AG10803 (cell line): ENCODE data around the gene NFILZ.

Experiments used
- DNase-seq: peaks from one replicate; pipeline ENCODE4 v3.0.0; 2010; ENCODE audit warnings: low read depth
- H3K4me3 ChIP-seq: 2 replicates; pipeline ENCODE4 v1.5.1; 2011; ENCODE audit warnings: mild to moderate bottlenecking, low read length, control low read depth
- TF ChIP-seq, protein P1 (sequence below): conservative IDR thresholded peaks from 2 replicates; pipeline ENCODE4 v1.5.1; 2011; ENCODE audit warnings: mild to moderate bottlenecking, low read length, control low read depth, inconsistent platforms

The NFILZ gene

DNA sequence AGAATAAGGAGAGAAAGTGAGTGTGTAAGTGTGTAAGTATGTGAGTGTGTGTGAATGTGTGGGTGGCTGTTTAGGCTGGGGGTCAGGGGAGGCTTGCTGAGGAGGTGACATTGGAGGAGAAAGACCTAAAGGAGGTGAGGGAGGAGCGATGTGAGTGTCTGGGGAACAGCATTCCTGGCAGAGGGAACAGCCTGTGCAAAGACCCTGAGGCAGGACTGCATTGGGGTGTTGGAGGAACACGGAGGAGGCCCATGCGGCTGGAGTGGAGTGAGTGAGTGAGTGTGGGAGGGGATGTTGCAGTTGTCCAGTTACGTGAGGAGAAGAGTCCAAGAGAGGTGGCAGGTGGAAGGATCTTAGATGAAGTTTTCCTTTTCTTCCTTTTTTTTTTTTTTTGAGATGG, 31.8 kb downstream of the NFILZ start:
- H3K4me3 ChIP-seq = no peak overlapping the region
- DNase-seq = no peak
- TF ChIP-seq, protein P1, sequence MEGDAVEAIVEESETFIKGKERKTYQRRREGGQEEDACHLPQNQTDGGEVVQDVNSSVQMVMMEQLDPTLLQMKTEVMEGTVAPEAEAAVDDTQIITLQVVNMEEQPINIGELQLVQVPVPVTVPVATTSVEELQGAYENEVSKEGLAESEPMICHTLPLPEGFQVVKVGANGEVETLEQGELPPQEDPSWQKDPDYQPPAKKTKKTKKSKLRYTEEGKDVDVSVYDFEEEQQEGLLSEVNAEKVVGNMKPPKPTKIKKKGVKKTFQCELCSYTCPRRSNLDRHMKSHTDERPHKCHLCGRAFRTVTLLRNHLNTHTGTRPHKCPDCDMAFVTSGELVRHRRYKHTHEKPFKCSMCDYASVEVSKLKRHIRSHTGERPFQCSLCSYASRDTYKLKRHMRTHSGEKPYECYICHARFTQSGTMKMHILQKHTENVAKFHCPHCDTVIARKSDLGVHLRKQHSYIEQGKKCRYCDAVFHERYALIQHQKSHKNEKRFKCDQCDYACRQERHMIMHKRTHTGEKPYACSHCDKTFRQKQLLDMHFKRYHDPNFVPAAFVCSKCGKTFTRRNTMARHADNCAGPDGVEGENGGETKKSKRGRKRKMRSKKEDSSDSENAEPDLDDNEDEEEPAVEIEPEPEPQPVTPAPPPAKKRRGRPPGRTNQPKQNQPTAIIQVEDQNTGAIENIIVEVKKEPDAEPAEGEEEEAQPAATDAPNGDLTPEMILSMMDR = no peak

DNA sequence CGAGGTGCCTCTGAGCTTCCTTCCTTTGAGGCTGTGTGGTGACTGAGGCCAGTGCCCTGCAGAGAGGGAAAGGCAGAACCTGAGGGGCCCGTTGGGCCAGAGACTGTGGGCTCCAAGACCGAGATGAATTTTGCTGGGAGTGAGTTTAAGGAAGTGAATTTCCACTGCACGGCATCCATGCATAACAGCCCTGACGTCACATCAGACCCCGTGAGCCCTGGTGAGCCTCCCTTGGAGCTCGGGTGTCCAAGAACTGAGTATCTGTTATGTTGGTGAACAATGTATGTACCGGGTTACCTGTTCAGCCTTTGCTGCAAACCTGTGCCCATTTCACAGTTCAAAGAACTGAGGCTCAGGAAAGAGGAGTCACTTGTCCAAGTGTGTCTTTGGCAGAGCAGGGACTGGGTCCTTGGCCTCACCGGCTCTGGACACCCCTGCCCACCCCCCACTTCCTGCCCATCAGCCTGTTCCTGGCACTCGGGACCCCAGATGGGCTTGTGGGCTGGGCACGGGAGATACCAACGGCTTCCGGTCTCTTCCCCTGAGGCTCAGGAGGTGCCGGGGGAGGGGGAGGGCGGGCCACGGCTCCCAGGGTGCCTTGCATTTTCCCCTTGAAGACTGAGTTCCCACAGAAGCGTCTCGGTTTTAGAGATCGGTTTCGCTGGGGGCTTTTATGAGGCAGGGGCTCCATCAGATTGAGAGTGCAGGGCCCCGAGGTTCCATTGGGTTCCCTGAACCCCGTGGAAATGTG, 33.7 kb downstream of the NFILZ start:
- DNase-seq = no peak
- no peak overlapping the region for H3K4me3 ChIP-seq

DNA sequence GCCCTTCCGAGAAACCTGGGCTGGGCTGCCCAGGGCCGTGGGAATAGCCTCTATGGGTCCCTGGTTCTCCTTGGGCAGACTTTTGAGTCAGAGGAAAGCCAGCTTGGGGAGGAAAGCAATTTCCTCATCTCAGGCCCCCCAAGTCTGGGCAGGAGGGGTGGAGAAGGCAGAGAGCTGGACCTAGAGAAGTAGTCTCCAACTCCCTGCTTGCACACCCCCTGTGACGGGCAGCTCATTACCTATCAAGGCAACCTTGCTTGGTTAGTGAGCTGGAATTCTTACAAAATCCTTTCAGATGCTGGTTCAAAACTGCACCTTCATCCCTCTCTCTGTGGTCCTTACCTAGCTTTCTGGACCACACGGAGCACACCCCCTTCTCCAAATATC, 34.2 kb downstream of the NFILZ start:
- H3K4me3 ChIP-seq = no peak overlapping the region
- DNase-seq = no peak
- TF ChIP-seq, protein P1 = no peak

More for the DNA sequence above, 33.7 kb downstream of the NFILZ start:
- TF ChIP-seq, protein P1 = no peak

DNA sequence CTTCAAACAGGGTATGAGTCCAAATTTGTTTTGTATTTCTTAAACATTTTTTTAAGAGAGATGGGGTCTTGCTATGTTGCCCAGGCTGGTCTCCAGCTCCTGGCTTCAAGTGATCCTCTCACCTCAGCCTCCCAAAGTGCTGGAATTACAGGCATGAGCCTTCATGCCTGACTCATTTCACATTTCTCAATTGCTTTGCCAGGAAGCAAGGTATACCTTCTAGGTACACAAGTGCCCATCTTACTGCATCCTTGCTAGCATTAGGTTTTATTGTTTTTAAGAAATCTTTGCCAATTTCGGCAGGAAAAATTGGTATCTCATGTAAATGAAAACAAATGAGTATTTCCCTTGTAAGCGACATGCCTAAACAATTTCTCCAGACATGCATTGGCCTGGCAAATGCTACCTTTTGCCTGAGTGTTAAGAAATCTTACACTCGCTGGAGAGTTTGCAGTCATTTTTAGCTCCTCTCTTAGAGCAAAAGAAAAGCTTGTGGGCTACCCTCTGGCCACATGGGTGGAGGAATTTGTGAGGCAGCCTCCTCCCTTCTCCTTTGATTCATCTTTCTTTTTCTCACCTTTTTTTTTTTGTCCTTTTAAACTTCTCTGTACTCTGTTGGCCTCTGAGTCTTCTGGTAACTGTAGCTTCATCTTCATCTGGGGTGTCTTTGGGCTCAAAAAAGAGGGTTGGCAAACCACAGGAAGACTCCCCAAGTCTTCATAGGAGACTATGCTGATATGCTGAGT, 35.2 kb downstream of the NFILZ start:
- H3K4me3 ChIP-seq = no peak overlapping the region
- TF ChIP-seq, protein P1 = no peak
- DNase-seq = no peak

DNA sequence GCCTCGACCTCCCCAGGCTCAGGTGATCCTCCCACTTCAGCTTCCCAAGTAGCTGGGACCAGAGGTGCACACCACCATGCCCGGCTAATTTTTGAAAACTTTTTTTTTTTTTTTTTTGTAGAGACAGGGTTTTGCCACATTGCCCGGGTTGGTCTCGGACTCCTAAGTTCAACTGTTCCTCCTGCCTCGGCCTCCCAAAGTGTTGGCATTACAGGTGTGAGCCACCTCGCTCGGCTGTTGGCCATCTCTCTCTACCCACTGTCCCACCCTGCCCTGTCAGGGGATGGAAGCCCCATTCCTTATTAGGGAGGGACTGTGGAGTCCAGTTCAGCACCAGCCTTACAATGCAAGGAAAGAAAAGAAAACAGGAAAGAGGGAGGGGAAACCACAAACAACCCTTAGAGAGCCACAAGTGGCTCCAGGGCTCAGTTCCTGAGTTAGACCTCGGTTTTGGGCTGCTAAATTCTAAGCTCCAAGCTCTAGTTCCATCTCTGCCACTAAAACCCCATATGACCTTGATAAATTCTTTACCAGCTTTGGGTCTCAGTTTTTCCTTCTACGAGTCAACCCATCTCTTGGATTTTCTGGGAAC, 36.5 kb downstream of the NFILZ start:
- TF ChIP-seq, protein P1 = no peak
- H3K4me3 ChIP-seq = no peak overlapping the region
- no peak for DNase-seq

DNA sequence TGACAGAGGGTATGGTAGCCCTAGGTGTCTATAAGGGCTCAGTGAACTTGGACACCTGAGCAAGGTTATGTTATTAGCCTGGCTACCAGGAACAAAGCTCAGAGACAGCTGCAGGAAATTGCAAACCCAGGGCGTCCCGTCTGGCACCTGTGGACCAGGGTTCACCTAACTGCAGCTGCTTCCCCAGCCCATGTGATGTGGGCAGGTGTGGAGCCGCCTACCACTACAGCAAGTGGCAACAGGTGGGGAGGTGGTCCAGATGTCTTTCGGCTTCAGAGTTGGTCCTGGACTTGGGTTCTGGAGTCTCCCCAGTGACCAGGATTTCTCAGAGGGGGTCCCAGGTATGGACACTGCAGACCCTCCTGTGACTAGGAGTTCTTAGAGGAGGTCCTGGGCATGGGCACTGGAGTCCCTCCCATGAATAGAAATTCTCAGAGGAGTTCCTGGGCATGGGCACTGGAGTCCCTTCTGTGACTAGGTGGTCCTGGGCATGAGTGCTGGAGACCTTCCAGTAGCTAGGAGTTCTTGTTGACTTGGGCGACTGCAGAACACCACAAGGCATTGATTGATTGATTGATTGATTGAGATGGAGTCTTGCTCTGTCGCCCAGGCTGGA, 43.0 kb downstream of the NFILZ start:
- no peak overlapping the region for H3K4me3 ChIP-seq
- DNase-seq = no peak
- TF ChIP-seq, protein P1 = no peak
